Lung microvascular endothelial cell (primary cell): ENCODE results near the gene SIRT2. TPM values are rescaled to one million over a fixed set of nuclear protein-coding genes. Genes with fewer than 3 reads are reported as not detected.
"Not testable (repeated sequence)": the region's sequence is repeated elsewhere in the genome, so short reads cannot be mapped to it uniquely, and the experiment has no call there.

Experiments used
- DNase-seq, 2 donors: peaks; one replicate each; pipeline versions ENCODE4 v3.0.0 to v3.0.0-alpha.2; 2010; ENCODE audit warnings: low read depth in 2 of 2
- total RNA-seq: library from RNA; depleted of rRNA; stranded (reverse); fragments of >200 nt; gene quantifications from 2 replicates; pipeline ENCODE4 v1.2.1, GENCODE V29; 2014

Gene SIRT2
- total RNA-seq, 1 donor from 2014 or later, result 105 TPM

DNA sequence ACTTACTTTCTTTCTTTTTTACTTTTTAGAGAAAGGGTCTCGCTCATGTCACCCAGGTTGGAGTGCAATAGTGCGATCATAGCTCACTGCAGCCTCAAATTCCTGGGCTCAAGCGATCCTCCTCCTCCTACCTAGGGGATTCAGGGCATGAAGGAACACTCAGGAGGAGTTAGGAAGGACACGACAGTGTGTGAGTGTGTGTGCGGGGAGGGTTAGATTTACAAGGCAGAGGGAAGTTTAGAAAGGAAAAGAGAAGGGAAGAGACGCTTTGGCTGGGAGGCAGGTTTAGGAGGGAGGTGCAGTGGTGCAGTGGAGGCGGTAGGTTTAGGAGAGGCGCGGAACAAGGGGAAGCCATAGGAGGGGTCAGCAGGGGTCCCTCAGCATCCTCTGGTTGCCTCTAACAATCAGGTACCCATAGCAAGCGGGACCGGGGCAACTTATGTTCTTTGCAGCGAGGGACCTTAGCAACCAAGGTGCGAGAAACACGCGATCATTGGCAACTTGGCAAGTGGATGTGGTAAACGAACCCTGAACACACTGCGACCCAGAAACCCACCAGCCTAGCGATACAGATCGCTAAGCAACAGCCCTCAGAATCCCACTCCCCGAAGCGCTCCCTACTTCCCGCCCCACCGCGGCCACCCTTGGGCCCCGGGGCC is 501 bp downstream of the SIRT2 start:
- DNase-seq, result peak in 1 of 2 donors; percentile 19

GRCh38 chr19:38894968-38895367 is 4.5 kb downstream of the SIRT2 start:
- DNase-seq, result no peak

DNA sequence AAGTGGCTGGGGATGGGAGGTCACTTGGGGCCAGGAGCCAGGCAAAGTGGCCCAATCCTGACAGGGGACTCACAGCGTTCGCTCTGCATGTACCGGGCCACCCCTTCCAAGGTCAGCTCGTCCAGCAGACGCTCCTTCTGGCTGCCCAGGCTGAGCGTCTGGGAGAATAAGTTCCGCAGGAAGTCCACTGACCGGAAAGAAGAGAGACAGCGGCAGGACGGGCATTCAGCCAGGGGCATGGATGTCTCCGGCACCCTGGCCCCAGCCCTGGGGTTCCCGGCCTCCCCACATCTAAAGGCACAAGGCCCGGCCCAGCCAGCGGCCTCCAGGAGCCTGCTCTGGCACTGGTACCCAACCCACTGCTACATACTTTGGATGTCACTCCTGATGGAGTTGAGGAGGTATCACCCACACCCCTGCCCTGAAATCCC is 6.1 kb downstream of the SIRT2 start:
- DNase-seq, result peak in 1 of 2 donors; percentile 33

DNA sequence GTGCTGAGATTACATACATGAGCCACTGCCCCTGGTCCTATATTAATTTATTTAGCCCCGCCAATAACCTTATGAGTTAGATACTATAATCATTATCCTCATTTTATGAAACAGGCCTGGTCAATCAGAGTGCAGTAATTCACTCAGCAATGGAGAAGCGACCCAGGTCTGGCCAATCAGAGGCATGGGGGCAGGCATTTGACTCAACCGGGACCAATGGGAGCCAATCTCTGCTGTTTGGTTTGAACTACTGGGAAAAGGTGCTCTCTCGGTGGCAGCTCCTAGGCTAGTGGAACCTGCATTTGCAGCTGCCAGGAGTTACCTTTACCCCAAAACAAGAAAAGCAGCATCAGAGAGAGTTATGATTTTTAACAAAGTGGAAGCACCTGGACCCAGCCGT is 6.6 kb downstream of the SIRT2 start:
- DNase-seq, result peak in 1 of 2 donors; percentile 55

GRCh38 chr19:38891771-38892170 is 7.6 kb downstream of the SIRT2 start:
- DNase-seq, result no peak

- DNase-seq, result no peak
Observed at GRCh38 chr19:38890686-38891085, 8.7 kb downstream of the SIRT2 start.

DNA sequence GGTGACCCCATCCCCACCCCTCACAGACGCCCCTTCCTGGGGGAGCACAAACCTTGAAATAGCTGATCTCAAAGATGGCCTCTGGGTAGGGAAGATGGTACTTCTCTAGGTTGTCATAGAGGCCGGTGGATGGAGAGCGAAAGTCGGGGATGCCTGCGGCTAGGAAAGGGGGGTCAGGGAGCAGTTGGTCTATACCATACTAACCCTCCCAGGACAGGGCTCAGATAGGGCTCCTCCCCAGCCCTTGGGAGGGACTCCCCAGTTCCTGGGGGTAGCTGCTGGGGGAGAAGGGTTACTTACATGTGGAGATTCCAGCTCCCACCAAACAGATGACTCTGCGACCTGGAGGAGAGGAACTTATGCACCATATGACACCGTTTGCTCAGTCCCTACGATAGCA is 9.6 kb downstream of the SIRT2 start:
- no peak for DNase-seq

- no peak for DNase-seq
Observed at GRCh38 chr19:38888876-38889275, 10.5 kb downstream of the SIRT2 start.

- DNase-seq, result not testable (repeated sequence)
Observed at GRCh38 chr19:38884691-38885090, 14.7 kb downstream of the SIRT2 start.

- no peak for DNase-seq
Observed at GRCh38 chr19:38883286-38883685, 16.1 kb downstream of the SIRT2 start.

- DNase-seq, result no peak
Observed at GRCh38 chr19:38880882-38881609, 18.4 kb downstream of the SIRT2 start.

- DNase-seq, result no peak
Observed at GRCh38 chr19:38880076-38880881, 19.1 kb downstream of the SIRT2 start.

DNA sequence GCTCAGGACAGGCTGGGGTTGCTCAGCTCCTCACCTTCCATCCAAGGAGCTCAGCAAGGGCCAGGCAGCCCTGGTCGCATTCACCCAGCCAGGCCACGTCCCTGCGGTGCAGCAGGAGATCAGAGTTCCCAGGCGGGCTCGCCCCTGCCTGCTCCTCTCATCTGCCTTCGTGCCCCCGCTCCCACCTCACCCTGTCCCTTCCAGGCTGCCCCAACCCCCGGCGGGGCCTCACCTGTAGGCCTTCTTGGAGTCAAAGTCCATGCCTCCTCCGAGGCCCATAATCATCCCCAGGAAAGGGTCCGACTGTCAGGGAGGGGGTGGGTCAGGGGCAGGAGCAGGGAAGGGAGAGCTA is 20.0 kb downstream of the SIRT2 start:
- no peak for DNase-seq

DNA sequence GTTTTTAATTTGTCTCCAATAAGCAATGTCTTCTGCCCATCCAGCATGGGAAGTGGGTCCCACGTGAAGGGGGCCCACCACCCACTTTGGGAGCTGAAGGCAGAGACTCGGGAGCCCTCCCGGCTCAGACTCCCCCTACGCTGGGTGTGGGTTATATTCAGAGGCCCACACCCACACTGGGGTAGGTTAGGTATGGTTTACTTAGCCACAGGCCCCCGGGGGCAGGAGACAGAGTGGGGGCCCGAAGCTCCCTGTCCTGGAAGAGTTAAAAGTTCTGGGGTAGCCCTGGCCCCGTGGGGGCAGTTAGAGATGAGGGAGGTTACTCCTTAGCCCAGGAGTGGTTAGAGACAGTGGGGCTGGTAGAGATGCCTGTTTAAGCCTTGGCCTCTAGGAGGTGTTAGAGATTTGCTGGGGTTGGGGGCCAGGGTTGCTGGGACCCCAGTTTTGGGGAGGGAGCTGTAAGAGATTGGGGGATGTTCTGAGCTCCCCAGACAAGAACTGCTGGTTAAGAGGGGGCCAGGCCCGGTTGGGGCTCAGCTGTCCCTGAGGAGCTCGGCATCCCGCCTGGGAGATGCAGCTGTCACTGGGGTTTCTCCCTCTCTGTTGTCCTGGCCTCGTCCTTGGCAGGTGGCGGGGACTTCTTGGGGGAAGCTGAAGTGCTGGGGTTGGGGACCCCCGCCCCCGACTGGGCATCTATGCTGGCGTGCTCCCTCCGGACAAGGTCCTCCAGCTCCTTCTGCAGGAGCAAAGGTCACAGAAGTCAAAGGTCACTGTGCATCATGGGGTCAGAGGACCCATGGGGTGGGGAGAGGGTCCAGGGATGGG is 20.6 kb downstream of the SIRT2 start:
- no peak for DNase-seq

- DNase-seq, result peak; percentile 21 to 42
Observed at GRCh38 chr19:38877781-38878574, 21.4 kb downstream of the SIRT2 start, which contains the start of gene RINL. Gene RINL (minus strand): TSS chr19:38878275. CDS start chr19:38876742, 1,533 bp downstream.

GRCh38 chr19:38875656-38876395 is 23.6 kb downstream of the SIRT2 start:
- no peak for DNase-seq

- DNase-seq, result not testable (repeated sequence)
Observed at GRCh38 chr19:38873400-38873799, 26.0 kb downstream of the SIRT2 start.

DNA sequence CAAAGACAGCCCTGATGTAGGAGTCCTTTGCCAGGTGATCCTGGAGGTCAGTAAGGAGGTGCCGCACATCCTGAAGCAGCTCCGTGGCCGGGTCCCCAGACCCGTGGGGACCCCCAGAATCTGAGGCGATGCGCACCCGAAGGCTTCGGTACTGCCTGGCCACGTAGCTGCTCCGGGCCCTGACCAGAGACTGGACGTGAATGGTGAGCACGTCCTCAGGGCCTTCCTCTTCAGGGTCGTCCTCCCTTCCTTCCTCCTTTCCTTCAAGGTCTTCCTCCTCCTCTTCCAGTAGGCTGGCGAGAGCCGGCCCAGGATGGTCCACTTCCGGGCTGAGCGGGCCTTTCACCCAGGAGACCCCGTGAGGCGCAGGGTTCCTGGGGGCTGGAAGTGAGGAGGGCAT is 28.8 kb downstream of the SIRT2 start:
- DNase-seq, result no peak

- DNase-seq, result peak; percentile 58 to 77
Observed at GRCh38 chr19:38869836-38870607, 29.4 kb downstream of the SIRT2 start.
